Thyroid gland (tissue), 4 donors: ENCODE measurements around the gene PYDC1.

ENCODE experiments used
- CTCF ChIP-seq, 6 experiments: fragments of 200-600 bp in 3 of 6; fragments of 450-650 bp in 3 of 6; sonication (generic) in 3 of 6; IDR thresholded peaks; one replicate each; pipeline ENCODE4 v1.5.1; 2016 to 2019; ENCODE audit warnings: antibody characterized with exemption in 6 of 6, mild to moderate bottlenecking in 2 of 6, inconsistent platforms in 1 of 6, moderate library complexity in 1 of 6
- POLR2A ChIP-seq, 2 donors: fragments of 450-650 bp; IDR thresholded peaks; one replicate each; pipeline ENCODE4 v1.6.1; 2017; ENCODE audit warnings: antibody characterized with exemption in 2 of 2, mild to moderate bottlenecking in 2 of 2, moderate library complexity in 1 of 2

GRCh38 chr16:31242206-31242605 lies 25.3 kb upstream of the PYDC1 start:
- TF ChIP-seq CTCF (IDR thresholded peaks at IDR 0.05) = no peak
- no peak for TF ChIP-seq POLR2A (IDR thresholded peaks at IDR 0.05)
